Measurements from ENCODE around the gene ACSF2. TPM values are rescaled to one million over a fixed set of nuclear protein-coding genes. Genes with fewer than 3 reads are reported as not detected.

Gene ACSF2
- total RNA-seq, 1 experiment from 2014 or later, result 12.2 TPM

GRCh38 chr17:50379351-50380132 lies 46.5 kb upstream of the ACSF2 start:
- Histone ChIP-seq H4K8ac (replicated peaks; ENCODE audit: insufficient read length, low read depth, low read length) (no peak overlapping the region), H3K4ac (ENCODE audit: low read depth, low read length) (no peak overlapping the region), H2BK5ac (ENCODE audit: insufficient read length, low read length) (no peak overlapping the region), H3T11ph (ENCODE audit: low read length) (no peak overlapping the region), H3K4me2 (ENCODE audit: insufficient read depth, insufficient read length, low read length) (no peak overlapping the region), H2BK15ac (ENCODE audit: low read depth, low read length) (no peak overlapping the region), H3K4me1 (ENCODE audit: insufficient read depth, low read length) (no peaks in the 10 kb centered on the region), H2AK5ac (ENCODE audit: insufficient read length, low read length) (no peak overlapping the region), H3K79me1 (ENCODE audit: insufficient read depth, low read depth, low read length, poor library complexity, severe bottlenecking) (no peaks in the 10 kb centered on the region), H2AFZ (ENCODE audit: low read length) (no peak overlapping the region), H3K9ac (ENCODE audit: extremely low read depth, insufficient read length, low read length) (no peak overlapping the region), H4K91ac (ENCODE audit: insufficient read length, low read depth, low read length) (no peak overlapping the region), H2BK12ac (ENCODE audit: insufficient read length, low read depth, low read length) (no peak overlapping the region), H2BK120ac (ENCODE audit: low read depth, low read length, poor library complexity, severe bottlenecking) (no peak overlapping the region), H3K9me3 (ENCODE audit: control insufficient read depth, low read depth, low read length) (no peaks in the 10 kb centered on the region), H3K23ac (ENCODE audit: insufficient read length, low read depth, low read length) (no peak overlapping the region), H3K27ac (ENCODE audit: insufficient read length, low read depth, low read length) (no peak overlapping the region), H3K27me3 (ENCODE audit: insufficient read depth, low read length) (no peaks in the 10 kb centered on the region), H3K18ac (ENCODE audit: insufficient read length, low read depth, low read length) (no peak overlapping the region), H3K56ac (ENCODE audit: insufficient read length, low read depth, low read length) (no peak overlapping the region), H2BK20ac (ENCODE audit: low read depth, low read length, poor library complexity, severe bottlenecking) (no peak overlapping the region), H4K5ac (ENCODE audit: insufficient read length, low read depth, low read length) (no peak overlapping the region), H3K23me2 (ENCODE audit: insufficient read length, low read depth, low read length, poor library complexity, severe bottlenecking) (no peaks in the 10 kb centered on the region), H3K14ac (ENCODE audit: insufficient read depth, low read length) (no peak overlapping the region), H3K79me2 (ENCODE audit: insufficient read depth, low read length) (no peaks in the 10 kb centered on the region), H4K20me1 (ENCODE audit: control insufficient read depth, insufficient read depth, insufficient read length) (no peaks in the 10 kb centered on the region)
- no peaks in the 10 kb centered on the region for H3K27me3 Mint-ChIP-seq (ENCODE audit: low read depth)
- TF ChIP-seq CTCF (conservative IDR thresholded peaks at IDR 0.05), result no peak
- no CpG with 5 or more reads among the region's 6 CpGs for WGBS (ENCODE audit: extremely low coverage, insufficient read length, low lambda C conversion rate)
- no peaks in the 10 kb centered on the region for H3K4me1 Mint-ChIP-seq
- H3K9me3 Mint-ChIP-seq, result no peaks in the 10 kb centered on the region
- peaks cover 19 to 70% (median 70%) of the 10 kb centered on the region in 3 experiments; a peak in 6 of 7 replicates for H3K36me3 Mint-ChIP-seq (ENCODE audit: insufficient read depth in 1 of 3, low read depth in 3 of 3)
- H3K27ac Mint-ChIP-seq, result no peak overlapping the region
- no peak for DNase-seq
- H3K4me3 Mint-ChIP-seq, result no peak overlapping the region
